Astrocyte (in vitro differentiated cells and primary cell): ENCODE results near the gene SGCA.

Source experiments
- CTCF ChIP-seq: IDR thresholded peaks from 2 replicates; pipeline ENCODE4 v1.5.1; 2011; ENCODE audit warnings: low read depth, mild to moderate bottlenecking, inconsistent platforms, low read length, moderate library complexity; ENCODE audit not compliant: insufficient read depth
- EZH2 ChIP-seq: IDR thresholded peaks from 2 replicates; pipeline ENCODE4 v1.6.1; 2012; ENCODE audit warnings: mild to moderate bottlenecking, low read length, inconsistent platforms; ENCODE audit not compliant: insufficient read depth

DNA sequence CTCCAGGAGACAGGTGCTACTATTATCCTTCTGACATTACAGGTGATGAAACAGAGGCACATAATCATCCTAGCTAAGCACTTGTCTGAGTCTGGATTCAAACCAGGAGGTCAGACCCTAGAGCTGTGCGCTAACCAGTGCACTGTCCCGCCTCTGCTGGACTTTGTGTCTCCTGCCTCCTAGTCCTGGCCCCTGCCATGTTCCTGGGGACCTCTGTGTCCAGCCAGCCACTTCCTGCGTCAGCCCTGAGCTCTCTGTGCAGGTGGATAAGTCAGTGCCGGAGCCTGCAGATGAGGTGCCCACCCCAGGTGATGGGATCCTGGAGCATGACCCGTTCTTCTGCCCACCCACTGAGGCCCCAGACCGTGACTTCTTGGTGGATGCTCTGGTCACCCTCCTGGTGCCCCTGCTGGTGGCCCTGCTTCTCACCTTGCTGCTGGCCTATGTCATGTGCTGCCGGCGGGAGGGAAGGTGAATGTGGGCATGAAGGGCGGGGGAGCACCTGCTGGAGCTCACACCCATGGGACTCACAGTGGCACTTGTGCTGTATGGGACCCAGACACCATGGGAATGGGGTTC, 4.2 kb downstream of the SGCA start:
- TF ChIP-seq CTCF (no peak), EZH2 (no peak)
